Spinal cord (tissue), 10 donors: ENCODE data around the gene C21orf58. TPM values are rescaled to one million over a fixed set of nuclear protein-coding genes. Genes with fewer than 3 reads are reported as not detected.
"Not testable (repeated sequence)": the region's sequence is repeated elsewhere in the genome, so short reads cannot be mapped to it uniquely, and the experiment has no call there.

Experiments
- DNase-seq, 6 donors: peaks; one replicate each; pipeline versions ENCODE4 v3.0.0 to v3.0.0-alpha.2; 2013 to 2015; ENCODE audit warnings: low spot score in 6 of 6, low read depth in 4 of 6
- H3K27ac ChIP-seq: one replicate; pipeline ENCODE4 v1.5.1; 2013; ENCODE audit warnings: low read depth, low read length, control low read depth
- H3K27me3 ChIP-seq: one replicate; pipeline ENCODE4 v1.6.1; 2013; ENCODE audit warnings: low read length; ENCODE audit not compliant: control insufficient read depth, insufficient read depth
- H3K36me3 ChIP-seq: one replicate; pipeline ENCODE4 v1.6.1; 2013; ENCODE audit warnings: low read length; ENCODE audit not compliant: control insufficient read depth, insufficient read depth
- H3K4me1 ChIP-seq: one replicate; pipeline ENCODE4 v1.6.1; 2013; ENCODE audit warnings: low read length; ENCODE audit not compliant: control insufficient read depth, insufficient read depth
- H3K4me3 ChIP-seq: one replicate; pipeline ENCODE4 v1.5.1; 2013; ENCODE audit warnings: low read depth, low read length, control low read depth
- H3K9me3 ChIP-seq: one replicate; pipeline ENCODE4 v1.6.1; 2013; ENCODE audit warnings: low read length; ENCODE audit not compliant: control insufficient read depth, insufficient read depth
- WGBS: methylation state at CpG from one replicate; pipeline ENCODE4 v1.1.5; 2013; ENCODE audit warnings: missing lambda C conversion rate; ENCODE audit not compliant: insufficient coverage; 5-methylcytosine and 5-hydroxymethylcytosine counted together
- polyA plus RNA-seq, 2 donors: library from polyadenylated mRNA; unstranded; fragments of 120-200 nt; gene quantifications; one replicate each; pipeline ENCODE4 v1.2.1, GENCODE V29; 2013; ENCODE audit not compliant: insufficient read length in 2 of 2
- total RNA-seq, 2 donors: library from RNA; depleted of rRNA in 1 of 2; stranded (reverse); fragments of 120-200 nt in 1 of 2; fragments of >200 nt in 1 of 2; gene quantifications; one replicate each; pipeline versions ENCODE4 v1.2.3 to v1.2.4, GENCODE V29; 2013 to 2014
- donor health status: healthy.

The C21orf58 gene
- total and polyA plus RNA-seq, 4 donors = 2.9 to 15.4 (median 9.5) TPM

- Histone ChIP-seq H3K4me3 (no peak overlapping the region), H3K4me1 (peaks cover 17% of the 10 kb centered on the region), H3K9me3 (no peaks in the 10 kb centered on the region), H3K36me3 (peaks cover 52% of the 10 kb centered on the region), H3K27me3 (no peaks in the 10 kb centered on the region), H3K27ac (no peak overlapping the region)
- DNase-seq = no peak
- WGBS = 100% methylated on average over 2 of the region's 4 CpGs
Measured at GRCh38 chr21:46318464-46318845, 5.2 kb downstream of the C21orf58 start.

GRCh38 chr21:46317710-46318463 lies 5.8 kb downstream of the C21orf58 start:
- Histone ChIP-seq H3K9me3 (no peaks in the 10 kb centered on the region), H3K27me3 (no peaks in the 10 kb centered on the region), H3K4me3 (no peak overlapping the region), H3K27ac (no peak overlapping the region), H3K36me3 (peaks cover 57% of the 10 kb centered on the region), H3K4me1 (peaks cover 12% of the 10 kb centered on the region)
- 71% methylated on average over 19 of the region's 20 CpGs for WGBS
- no peak for DNase-seq

DNA sequence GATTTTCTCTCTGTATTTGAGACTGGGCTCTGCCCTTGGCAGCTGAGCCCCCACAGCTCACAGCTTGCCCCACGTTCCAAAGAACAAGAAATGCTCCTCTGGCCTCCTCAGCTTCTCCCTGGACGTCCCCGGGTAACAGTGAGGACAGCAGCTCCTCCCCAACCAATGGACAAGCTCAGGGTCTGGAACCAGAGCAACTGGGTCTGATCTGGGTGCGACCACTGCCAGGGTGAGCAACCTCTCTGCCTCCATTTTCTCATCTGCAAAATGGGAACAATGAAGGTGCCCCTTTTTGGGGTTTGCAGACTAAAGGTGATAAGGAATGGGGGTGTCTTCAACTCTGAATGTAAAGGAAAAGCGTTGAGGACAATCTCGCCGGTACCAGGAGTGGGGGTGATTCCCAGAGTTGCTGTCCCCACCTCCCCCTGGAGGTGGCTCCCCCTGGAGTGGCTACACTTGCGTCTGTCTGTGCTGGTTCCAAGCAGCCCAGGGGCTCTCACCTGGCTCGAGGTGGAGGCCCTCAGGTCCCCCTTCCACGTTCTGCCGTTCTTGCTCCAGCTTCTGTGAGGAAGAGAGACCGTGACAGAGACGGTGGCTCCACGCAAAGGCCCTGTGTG lies 6.9 kb downstream of the C21orf58 start:
- Histone ChIP-seq H3K4me3 (no peak overlapping the region), H3K36me3 (peaks cover 60% of the 10 kb centered on the region), H3K27ac (no peak overlapping the region), H3K9me3 (no peaks in the 10 kb centered on the region), H3K27me3 (no peaks in the 10 kb centered on the region), H3K4me1 (peaks cover under 1% of the 10 kb centered on the region)
- 95% methylated on average over 13 of the region's 14 CpGs for WGBS
- no peak for DNase-seq

- no peak for DNase-seq
- H3K36me3 ChIP-seq = peaks cover 69% of the 10 kb centered on the region
- WGBS = 90% methylated on average over 21 of the region's 22 CpGs
Measured at GRCh38 chr21:46314441-46315020, 9.1 kb downstream of the C21orf58 start.

GRCh38 chr21:46312949-46313348 lies 10.7 kb downstream of the C21orf58 start:
- no peak overlapping the region for H3K27ac ChIP-seq
- no peak overlapping the region for H3K4me3 ChIP-seq
- H3K27me3 ChIP-seq = no peaks in the 10 kb centered on the region
- 100% methylated on average over 4 of the region's 5 CpGs for WGBS
- H3K4me1 ChIP-seq = no peaks in the 10 kb centered on the region
- H3K9me3 ChIP-seq = no peaks in the 10 kb centered on the region
- peaks cover 65% of the 10 kb centered on the region for H3K36me3 ChIP-seq
- DNase-seq = no peak

More at GRCh38 chr21:46314441-46315020, 9.1 kb downstream of the C21orf58 start:
- Histone ChIP-seq H3K4me1 (no peaks in the 10 kb centered on the region), H3K4me3 (no peak overlapping the region), H3K27me3 (no peaks in the 10 kb centered on the region), H3K9me3 (no peaks in the 10 kb centered on the region), H3K27ac (no peak overlapping the region)

- no peak overlapping the region for H3K4me3 ChIP-seq
- DNase-seq = no peak
- H3K4me1 ChIP-seq = no peaks in the 10 kb centered on the region
- no peak overlapping the region for H3K27ac ChIP-seq
- H3K27me3 ChIP-seq = no peaks in the 10 kb centered on the region
- H3K9me3 ChIP-seq = no peaks in the 10 kb centered on the region
- H3K36me3 ChIP-seq = peaks cover 51% of the 10 kb centered on the region
Measured at GRCh38 chr21:46311568-46311967, 12.1 kb downstream of the C21orf58 start.

GRCh38 chr21:46310260-46310659 lies 13.4 kb downstream of the C21orf58 start:
- peaks cover 44% of the 10 kb centered on the region for H3K36me3 ChIP-seq
- H3K4me1 ChIP-seq, H3K27me3 ChIP-seq, H3K4me3 ChIP-seq, DNase-seq, H3K27ac ChIP-seq, H3K9me3 ChIP-seq: not testable (repeated sequence)
- whole genome bisulfite sequencing = 100% methylated on average over 4 of the region's 8 CpGs

GRCh38 chr21:46308431-46308830 lies 15.2 kb downstream of the C21orf58 start:
- H3K9me3 ChIP-seq = no peaks in the 10 kb centered on the region
- 100% methylated on average over 2 of the region's 2 CpGs for WGBS
- H3K4me1 ChIP-seq = no peaks in the 10 kb centered on the region
- H3K4me3 ChIP-seq = no peak overlapping the region
- H3K36me3 ChIP-seq = peaks cover 40% of the 10 kb centered on the region
- no peaks in the 10 kb centered on the region for H3K27me3 ChIP-seq
- no peak for DNase-seq
- no peak overlapping the region for H3K27ac ChIP-seq

DNA sequence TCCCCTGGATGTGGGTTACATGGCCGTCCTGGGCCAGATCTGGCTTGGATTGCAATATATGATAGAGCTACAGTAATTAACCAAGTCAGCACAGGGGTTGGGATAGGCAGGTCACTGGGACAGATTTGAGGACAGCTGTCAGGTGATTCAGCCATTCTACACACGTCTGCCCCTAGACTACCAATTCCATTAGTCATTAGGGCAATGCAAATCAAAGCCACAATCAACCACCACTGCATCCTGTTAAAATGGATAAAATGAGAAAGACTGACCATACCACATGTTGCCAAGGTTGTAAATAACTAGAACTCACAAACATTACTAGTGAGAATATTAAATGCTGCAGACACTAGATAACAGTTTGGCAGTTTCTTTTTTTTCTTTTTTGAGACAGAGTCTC lies 16.0 kb downstream of the C21orf58 start:
- Histone ChIP-seq H3K4me3 (no peak overlapping the region), H3K27ac (no peak overlapping the region), H3K9me3 (no peaks in the 10 kb centered on the region), H3K4me1 (no peaks in the 10 kb centered on the region), H3K27me3 (no peaks in the 10 kb centered on the region), H3K36me3 (peaks cover 35% of the 10 kb centered on the region)
- WGBS = no CpG with 5 or more reads among the region's 2 CpGs
- no peak for DNase-seq

DNA sequence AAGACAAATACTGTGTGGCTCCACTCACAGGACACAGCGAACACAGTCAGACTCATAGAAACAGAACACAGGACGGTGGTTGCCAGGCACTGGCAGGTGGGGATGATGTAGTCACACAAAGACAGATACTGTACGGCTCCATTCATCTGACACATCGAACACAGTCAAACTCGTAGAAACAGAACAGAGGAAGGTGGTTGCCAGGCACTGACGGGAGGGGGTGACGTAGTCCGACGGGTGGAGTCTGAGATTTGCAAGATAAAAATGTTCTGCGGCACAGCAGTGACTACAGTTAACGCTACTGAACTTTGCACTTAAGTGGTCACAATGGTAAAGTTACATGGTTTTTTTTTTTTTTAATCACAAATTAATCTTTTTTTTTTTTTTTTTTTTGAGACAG lies 18.7 kb downstream of the C21orf58 start:
- WGBS = 91% methylated on average over 5 of the region's 11 CpGs
- no peaks in the 10 kb centered on the region for H3K9me3 ChIP-seq
- no peak overlapping the region for H3K27ac ChIP-seq
- H3K27me3 ChIP-seq = no peaks in the 10 kb centered on the region
- DNase-seq = no peak
- no peaks in the 10 kb centered on the region for H3K4me1 ChIP-seq
- H3K36me3 ChIP-seq = peaks cover 44% of the 10 kb centered on the region
- no peak overlapping the region for H3K4me3 ChIP-seq
